NT2/D1 (cell line): ENCODE data around the gene ARPC2.

Experiments used
- YY1 ChIP-seq: IDR thresholded peaks from 2 replicates; pipeline ENCODE4 v1.6.1; 2011; ENCODE audit not compliant: insufficient read length, insufficient read depth
- ZNF274 ChIP-seq: IDR thresholded peaks from 2 replicates; pipeline ENCODE4 v1.6.1; 2011; ENCODE audit warnings: mild to moderate bottlenecking, low read depth, low read length

- TF ChIP-seq ZNF274 = no peak
- no peak for TF ChIP-seq YY1
Observed at GRCh38 chr2:218267259-218267658, 50.3 kb downstream of the ARPC2 start.
